Activated naive CD8-positive, alpha-beta T cell treated with anti-CD3 and anti-CD28 coated beads for 36 hours (primary cell): Measurements from ENCODE around the gene NCMAP. TPM values are rescaled to one million over a fixed set of nuclear protein-coding genes. Genes with fewer than 3 reads are reported as not detected.
A peak's percentile ranks its signal among the peaks of the same experiment; 100 is the strongest.
"Not testable (repeated sequence)": the region's sequence is repeated elsewhere in the genome, so short reads cannot be mapped to it uniquely, and the experiment has no call there.

Experiments used
- DNase-seq: peaks from one replicate; pipeline ENCODE4 v3.0.0; 2021
- H3K27ac Mint-ChIP-seq: one replicate; pipeline ENCODE4 v1.8.0; 2022; ENCODE audit warnings: mild to moderate bottlenecking, moderate library complexity, mixed read lengths
- H3K27me3 Mint-ChIP-seq: one replicate; pipeline ENCODE4 v1.8.0; 2022; ENCODE audit warnings: mild to moderate bottlenecking, mixed read lengths
- H3K36me3 Mint-ChIP-seq: one replicate; pipeline ENCODE4 v1.8.0; 2021; ENCODE audit warnings: mild to moderate bottlenecking, mixed read lengths
- H3K4me1 Mint-ChIP-seq: one replicate; pipeline ENCODE4 v1.8.0; 2021; ENCODE audit warnings: mixed read lengths
- H3K4me3 Mint-ChIP-seq: one replicate; pipeline ENCODE4 v1.8.0; 2022; ENCODE audit warnings: mild to moderate bottlenecking, moderate library complexity, mixed read lengths
- H3K9me3 Mint-ChIP-seq: one replicate; pipeline ENCODE4 v1.8.0; 2022; ENCODE audit warnings: mixed read lengths
- total RNA-seq, 2 experiments: library from RNA; stranded (reverse); gene quantifications; one replicate each; pipeline ENCODE4 v1.2.3, GENCODE V29; 2021

The NCMAP gene
- total RNA-seq, 2 experiments from 2014 or later, result 0.16 to 0.21 TPM

GRCh38 chr1:24535021-24535424, 20.9 kb upstream of the NCMAP start:
- H3K4me1 Mint-ChIP-seq, result peaks cover 75% of the 10 kb centered on the region

DNA sequence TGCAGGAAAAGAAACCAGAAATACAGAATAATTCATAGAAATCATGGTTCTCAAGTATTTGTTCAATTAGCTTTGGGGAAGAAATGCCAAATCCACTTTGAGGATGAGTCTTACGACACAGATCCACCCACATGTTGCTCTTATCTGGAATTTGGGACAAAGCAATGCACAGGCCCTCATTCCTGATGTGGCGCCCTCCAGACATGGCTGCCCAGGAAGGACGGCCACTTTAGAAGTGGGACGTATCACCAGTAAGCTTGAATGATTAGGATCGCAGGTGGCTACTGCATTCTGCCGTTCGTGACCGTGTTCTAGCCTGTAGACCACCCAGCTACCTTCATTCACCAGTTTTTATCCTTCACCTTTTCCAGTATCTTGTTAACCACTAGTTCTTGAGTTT, 20.1 kb upstream of the NCMAP start:
- no peak for DNase-seq
- Mint-ChIP-seq H3K27ac (peak overlapping the region; percentile 99), H3K27me3 (no peaks in the 10 kb centered on the region), H3K36me3 (peaks cover 69% of the 10 kb centered on the region), H3K4me1 (peaks cover 79% of the 10 kb centered on the region), H3K9me3 (peaks cover 7% of the 10 kb centered on the region), H3K4me3 (peak overlapping the region; percentile 83)

More at GRCh38 chr1:24535021-24535424, 20.9 kb upstream of the NCMAP start:
- Mint-ChIP-seq H3K27ac (peak overlapping the region; percentile 99), H3K4me3 (peak overlapping the region; percentile 77), H3K36me3 (peaks cover 70% of the 10 kb centered on the region), H3K9me3 (peaks cover 7% of the 10 kb centered on the region), H3K27me3 (no peaks in the 10 kb centered on the region)
- peak; percentile 81 for DNase-seq

DNA sequence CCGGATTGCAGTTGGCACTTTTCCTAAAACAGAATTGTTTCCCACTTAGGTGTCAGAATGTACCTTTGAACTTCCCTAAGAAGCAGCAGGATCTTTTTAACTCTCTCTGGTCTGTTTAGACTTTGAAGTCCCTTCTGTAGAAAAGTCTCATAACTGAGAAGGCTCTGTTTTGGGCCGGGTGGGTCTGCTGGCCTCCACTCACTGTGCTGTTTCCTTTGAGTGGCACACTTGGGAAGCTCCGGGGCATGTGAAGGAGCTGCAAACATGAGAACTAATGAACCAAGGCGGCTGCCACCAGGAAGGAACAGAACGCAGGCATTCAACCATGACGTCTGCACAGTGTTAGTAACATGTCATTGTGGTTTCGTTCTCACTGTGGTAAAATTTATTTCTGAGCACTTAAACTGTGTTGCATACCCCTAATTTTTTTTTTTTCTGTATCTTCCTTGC, 19.5 kb upstream of the NCMAP start:
- Mint-ChIP-seq H3K4me3 (peak overlapping the region; percentile 83), H3K27ac (peak overlapping the region; percentile 99), H3K27me3 (no peaks in the 10 kb centered on the region), H3K4me1 (peaks cover 83% of the 10 kb centered on the region), H3K36me3 (peaks cover 66% of the 10 kb centered on the region), H3K9me3 (peaks cover 7% of the 10 kb centered on the region)
- peak; percentile 66 for DNase-seq

DNA sequence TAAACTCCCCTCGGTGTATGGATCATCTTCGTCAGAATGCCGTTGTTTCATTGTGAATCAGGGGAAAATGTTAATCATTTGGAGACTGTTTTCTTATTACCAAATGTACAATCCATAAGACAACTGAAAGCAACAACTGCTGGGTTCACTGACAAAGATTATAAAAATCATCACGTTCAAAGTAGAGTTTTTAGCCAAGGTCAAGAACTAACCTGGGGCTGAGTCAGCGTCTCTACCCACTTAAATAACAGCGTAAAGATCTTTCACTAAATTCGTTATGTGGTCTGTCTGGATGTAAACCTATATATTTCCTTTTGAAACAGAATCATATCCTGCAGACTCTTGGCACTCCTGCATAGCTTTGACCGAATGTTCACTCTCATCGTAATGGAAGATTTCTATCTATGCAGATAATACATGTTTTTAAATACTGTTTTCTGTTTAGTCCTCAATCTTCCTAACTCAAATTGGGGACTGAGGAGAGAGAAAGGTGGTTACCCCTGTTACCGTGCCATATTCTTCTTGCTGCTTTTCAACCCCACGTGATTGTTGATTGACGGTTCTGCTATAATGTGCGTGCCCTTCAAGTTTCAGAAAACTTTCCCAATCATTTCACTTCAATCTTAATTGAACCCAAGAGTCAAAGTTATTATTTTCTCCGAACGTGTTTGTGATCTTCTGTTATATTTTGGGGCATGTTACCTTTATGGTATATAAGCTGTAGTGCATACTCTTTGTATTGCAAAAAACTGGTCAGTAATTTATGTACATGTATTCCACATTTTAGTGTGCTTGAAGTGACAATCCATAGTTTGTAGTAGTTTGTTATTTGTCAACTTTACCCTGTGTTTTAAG, 15.6 kb upstream of the NCMAP start:
- no peak for DNase-seq
- Mint-ChIP-seq H3K4me3 (peak overlapping the region; percentile 29), H3K4me1 (peaks cover 77% of the 10 kb centered on the region), H3K27me3 (no peaks in the 10 kb centered on the region), H3K27ac (peak overlapping the region; percentile 89), H3K9me3 (no peaks in the 10 kb centered on the region), H3K36me3 (peaks cover 32% of the 10 kb centered on the region)

GRCh38 chr1:24540906-24541710, 14.8 kb upstream of the NCMAP start:
- no peaks in the 10 kb centered on the region for H3K27me3 Mint-ChIP-seq
- H3K4me1 Mint-ChIP-seq, result peaks cover 77% of the 10 kb centered on the region
- H3K4me3 Mint-ChIP-seq, result peak overlapping the region; percentile 43
- H3K9me3 Mint-ChIP-seq, result no peaks in the 10 kb centered on the region
- H3K36me3 Mint-ChIP-seq, result peaks cover 25% of the 10 kb centered on the region
- peak overlapping the region; percentile 89 for H3K27ac Mint-ChIP-seq
- no peak for DNase-seq

DNA sequence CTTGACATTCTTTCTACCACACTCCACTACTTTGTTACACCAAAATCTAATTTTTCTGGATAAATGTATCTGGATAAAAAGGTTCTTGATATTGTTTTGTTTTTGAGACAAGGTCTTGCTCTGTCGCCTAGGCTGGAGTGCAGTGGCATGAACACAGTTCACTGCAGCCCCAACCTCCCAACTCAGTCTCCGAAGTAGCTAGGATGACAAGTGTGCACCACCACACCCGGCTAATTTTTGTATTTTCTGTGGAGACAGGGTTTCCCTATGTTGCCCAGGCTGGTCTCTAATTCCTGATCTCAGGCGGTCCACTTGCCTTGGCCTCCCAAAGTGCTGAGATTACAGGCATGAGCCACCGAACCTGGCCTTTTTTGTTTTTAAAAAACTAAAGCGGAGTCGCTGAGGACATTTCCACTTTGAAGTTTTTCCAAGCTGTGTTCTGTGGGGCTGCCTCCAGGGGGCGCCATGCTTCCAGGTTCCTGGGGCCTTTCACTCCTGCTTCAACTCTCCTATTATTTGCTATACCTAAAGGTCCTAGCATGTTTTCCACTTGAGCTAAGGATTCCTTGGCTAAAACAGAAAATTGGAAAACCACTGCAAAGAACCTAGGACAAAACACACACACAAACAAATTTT, 14.1 kb upstream of the NCMAP start:
- no peak overlapping the region for H3K4me3 Mint-ChIP-seq
- peak overlapping the region; percentile 89 for H3K27ac Mint-ChIP-seq
- H3K4me1 Mint-ChIP-seq, result peaks cover 71% of the 10 kb centered on the region
- H3K27me3 Mint-ChIP-seq, result no peaks in the 10 kb centered on the region
- DNase-seq, result no peak
- no peaks in the 10 kb centered on the region for H3K9me3 Mint-ChIP-seq
- H3K36me3 Mint-ChIP-seq, result peaks cover 20% of the 10 kb centered on the region

- Mint-ChIP-seq H3K9me3 (no peaks in the 10 kb centered on the region), H3K36me3 (peaks cover 3% of the 10 kb centered on the region), H3K4me1 (peaks cover 58% of the 10 kb centered on the region), H3K27ac (no peak overlapping the region), H3K4me3 (no peak overlapping the region), H3K27me3 (no peaks in the 10 kb centered on the region)
- DNase-seq, result no peak
These were observed 11.6 kb upstream of the NCMAP start for GRCh38 chr1:24544239-24544638.

DNA sequence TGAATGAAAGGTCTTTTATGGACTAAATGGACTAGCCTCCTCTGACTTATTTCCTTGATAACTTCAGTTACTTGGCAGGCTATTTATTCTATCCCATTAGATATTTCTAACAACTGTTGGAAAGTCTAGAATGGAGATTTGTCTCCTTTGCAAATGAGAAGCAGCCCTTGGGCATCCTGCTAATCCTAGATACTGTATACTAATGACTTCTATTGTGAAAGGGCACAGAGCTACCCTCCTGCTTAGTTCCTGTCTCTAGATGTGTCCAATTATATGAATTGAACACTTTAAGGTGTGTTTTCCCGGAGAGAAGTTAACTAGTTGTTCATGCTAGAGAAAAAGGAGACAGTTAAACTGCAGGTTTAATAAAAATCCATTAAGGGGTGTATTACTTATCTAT, 10.2 kb upstream of the NCMAP start:
- no peak for DNase-seq
- peaks cover 44% of the 10 kb centered on the region for H3K4me1 Mint-ChIP-seq
- H3K4me3 Mint-ChIP-seq, result no peak overlapping the region
- H3K27ac Mint-ChIP-seq, result peak overlapping the region; percentile 38
- H3K27me3 Mint-ChIP-seq, result no peaks in the 10 kb centered on the region
- H3K9me3 Mint-ChIP-seq, result no peaks in the 10 kb centered on the region
- peaks cover under 1% of the 10 kb centered on the region for H3K36me3 Mint-ChIP-seq

DNA sequence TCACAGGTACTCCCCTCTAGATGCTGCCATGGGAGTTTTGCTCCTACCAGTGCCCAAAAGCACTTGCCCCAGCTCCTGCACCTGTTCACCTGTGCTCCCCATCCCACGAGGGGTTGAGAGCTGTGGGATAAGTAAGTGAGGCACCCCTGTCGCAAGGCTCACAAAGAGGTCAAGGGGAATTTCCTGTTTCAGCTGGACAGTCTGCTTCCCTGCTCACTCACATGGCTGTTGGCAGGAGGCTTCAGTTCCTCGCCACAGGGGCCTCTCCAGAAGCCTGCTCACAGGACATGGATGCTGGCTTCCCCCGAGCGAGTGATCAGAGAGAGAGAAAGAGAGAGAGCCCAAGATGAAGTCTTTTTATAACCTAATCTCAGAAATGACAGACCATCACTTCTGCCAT, 8.7 kb upstream of the NCMAP start:
- no peak overlapping the region for H3K27ac Mint-ChIP-seq
- DNase-seq, result no peak
- H3K9me3 Mint-ChIP-seq, result no peaks in the 10 kb centered on the region
- no peak overlapping the region for H3K4me3 Mint-ChIP-seq
- H3K36me3 Mint-ChIP-seq, result no peaks in the 10 kb centered on the region
- peaks cover 30% of the 10 kb centered on the region for H3K4me1 Mint-ChIP-seq
- H3K27me3 Mint-ChIP-seq, result no peaks in the 10 kb centered on the region

- H3K9me3 Mint-ChIP-seq, result no peaks in the 10 kb centered on the region
These were observed 7.8 kb upstream of the NCMAP start for GRCh38 chr1:24548070-24548469.

GRCh38 chr1:24549210-24549609, 6.7 kb upstream of the NCMAP start:
- not testable (repeated sequence) for H3K4me3 Mint-ChIP-seq, DNase-seq, H3K27ac Mint-ChIP-seq, H3K9me3 Mint-ChIP-seq, H3K27me3 Mint-ChIP-seq, H3K36me3 Mint-ChIP-seq
- peaks cover 25% of the 10 kb centered on the region for H3K4me1 Mint-ChIP-seq

More at GRCh38 chr1:24548070-24548469, 7.8 kb upstream of the NCMAP start:
- Mint-ChIP-seq H3K4me1 (peaks cover 25% of the 10 kb centered on the region), H3K36me3 (no peaks in the 10 kb centered on the region), H3K27me3 (no peaks in the 10 kb centered on the region), H3K4me3 (no peak overlapping the region), H3K27ac (no peak overlapping the region)
- no peak for DNase-seq

DNA sequence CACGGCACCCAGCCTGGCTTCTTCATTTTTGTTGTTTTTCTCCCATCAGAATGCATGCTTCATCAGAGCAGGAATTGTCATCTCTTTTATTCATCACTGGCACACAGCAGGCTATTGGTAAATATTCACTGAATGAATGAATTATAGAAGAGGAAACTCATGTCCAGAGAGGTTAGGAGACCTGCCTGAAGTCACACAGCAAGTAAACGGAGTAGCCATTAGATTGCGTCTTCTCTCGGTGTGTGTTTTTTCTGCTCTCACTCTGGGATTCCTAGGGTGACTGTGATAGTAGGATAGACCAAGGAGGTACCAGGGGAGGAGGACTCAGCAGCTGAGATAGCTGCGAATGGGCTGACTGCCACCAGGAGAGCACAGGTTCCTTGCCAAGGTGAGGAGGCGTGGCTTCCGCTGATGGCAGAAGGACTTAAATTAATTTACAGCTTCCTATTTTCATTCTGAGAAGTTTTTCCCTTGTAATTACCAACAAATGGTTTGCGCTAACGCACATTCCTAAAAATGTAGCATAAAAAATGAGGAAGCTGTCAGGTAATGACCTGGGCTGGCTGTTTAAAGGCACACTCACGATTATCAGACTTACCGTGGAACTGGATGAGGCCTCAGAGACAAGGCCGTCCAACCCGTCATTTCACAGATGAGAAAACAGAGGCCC, 4.5 kb upstream of the NCMAP start:
- no peak for DNase-seq
- Mint-ChIP-seq H3K4me3 (no peak overlapping the region), H3K9me3 (no peaks in the 10 kb centered on the region), H3K27ac (no peak overlapping the region), H3K36me3 (no peaks in the 10 kb centered on the region), H3K27me3 (peaks cover 5% of the 10 kb centered on the region), H3K4me1 (peaks cover 15% of the 10 kb centered on the region)

GRCh38 chr1:24551960-24552571, 3.8 kb upstream of the NCMAP start:
- no peak overlapping the region for H3K4me3 Mint-ChIP-seq
- H3K9me3 Mint-ChIP-seq, result no peaks in the 10 kb centered on the region
- peaks cover 12% of the 10 kb centered on the region for H3K27me3 Mint-ChIP-seq
- H3K27ac Mint-ChIP-seq, result no peak overlapping the region
- H3K4me1 Mint-ChIP-seq, result peaks cover 17% of the 10 kb centered on the region
- no peaks in the 10 kb centered on the region for H3K36me3 Mint-ChIP-seq
- no peak for DNase-seq

GRCh38 chr1:24553931-24554330, 2.0 kb upstream of the NCMAP start:
- DNase-seq, result no peak
- no peak overlapping the region for H3K27ac Mint-ChIP-seq
- no peaks in the 10 kb centered on the region for H3K9me3 Mint-ChIP-seq
- H3K36me3 Mint-ChIP-seq, result no peaks in the 10 kb centered on the region
- no peak overlapping the region for H3K4me3 Mint-ChIP-seq
- peaks cover 19% of the 10 kb centered on the region for H3K4me1 Mint-ChIP-seq
- peaks cover 13% of the 10 kb centered on the region for H3K27me3 Mint-ChIP-seq
